Natural killer cell treated with Interleukin-12 subunit alpha and Interleukin-12 subunit beta and Interleukin-15 and Interleukin-18, amount 100 ng/mL, for 72 hours (primary cell): ENCODE data around the gene ACR. TPM values are rescaled to one million over a fixed set of nuclear protein-coding genes. Genes with fewer than 3 reads are reported as not detected.
A peak's percentile ranks its signal among the peaks of the same experiment; 100 is the strongest.

ENCODE experiments used
- ATAC-seq, 2 donors: fragments of 150-1000 bp; cut with Tn5 transposase in 1 of 2; sonication (Bioruptor Pico), chemical (Tn5 transposase) in 1 of 2; 2 replicates each; pipeline ENCODE4 v1.10.0; 2021
- DNase-seq: peaks from one replicate; pipeline ENCODE4 v3.0.0; 2022; ENCODE audit warnings: low spot score
- H3K27ac Mint-ChIP-seq, 2 donors: 1 replicate in 1 of 2; 2 replicates in 1 of 2; pipeline ENCODE4 v1.8.0; 2022; ENCODE audit warnings: mixed read lengths in 2 of 2, mild to moderate bottlenecking in 1 of 2, moderate library complexity in 1 of 2
- H3K27me3 Mint-ChIP-seq, 2 donors: 1 replicate in 1 of 2; 2 replicates in 1 of 2; pipeline ENCODE4 v1.8.0; 2022; ENCODE audit warnings: mixed read lengths in 2 of 2
- H3K36me3 Mint-ChIP-seq: one replicate; pipeline ENCODE4 v1.8.0; 2022; ENCODE audit warnings: mixed read lengths
- H3K4me1 Mint-ChIP-seq, 2 donors: 1 replicate in 1 of 2; 2 replicates in 1 of 2; pipeline ENCODE4 v1.8.0; 2022; ENCODE audit warnings: low read depth in 2 of 2, mixed read lengths in 2 of 2, mild to moderate bottlenecking in 1 of 2
- H3K4me3 Mint-ChIP-seq: one replicate; pipeline ENCODE4 v1.8.0; 2022; ENCODE audit warnings: mixed read lengths
- H3K9me3 Mint-ChIP-seq: 2 replicates; pipeline ENCODE4 v1.8.0; 2022; ENCODE audit warnings: mixed read lengths
- total RNA-seq, 2 donors: library from RNA; stranded (reverse); gene quantifications; one replicate each; pipeline ENCODE4 v1.2.3, GENCODE V29; 2022

ACR gene
- total RNA-seq, 2 donors from 2014 or later: not detected

DNA sequence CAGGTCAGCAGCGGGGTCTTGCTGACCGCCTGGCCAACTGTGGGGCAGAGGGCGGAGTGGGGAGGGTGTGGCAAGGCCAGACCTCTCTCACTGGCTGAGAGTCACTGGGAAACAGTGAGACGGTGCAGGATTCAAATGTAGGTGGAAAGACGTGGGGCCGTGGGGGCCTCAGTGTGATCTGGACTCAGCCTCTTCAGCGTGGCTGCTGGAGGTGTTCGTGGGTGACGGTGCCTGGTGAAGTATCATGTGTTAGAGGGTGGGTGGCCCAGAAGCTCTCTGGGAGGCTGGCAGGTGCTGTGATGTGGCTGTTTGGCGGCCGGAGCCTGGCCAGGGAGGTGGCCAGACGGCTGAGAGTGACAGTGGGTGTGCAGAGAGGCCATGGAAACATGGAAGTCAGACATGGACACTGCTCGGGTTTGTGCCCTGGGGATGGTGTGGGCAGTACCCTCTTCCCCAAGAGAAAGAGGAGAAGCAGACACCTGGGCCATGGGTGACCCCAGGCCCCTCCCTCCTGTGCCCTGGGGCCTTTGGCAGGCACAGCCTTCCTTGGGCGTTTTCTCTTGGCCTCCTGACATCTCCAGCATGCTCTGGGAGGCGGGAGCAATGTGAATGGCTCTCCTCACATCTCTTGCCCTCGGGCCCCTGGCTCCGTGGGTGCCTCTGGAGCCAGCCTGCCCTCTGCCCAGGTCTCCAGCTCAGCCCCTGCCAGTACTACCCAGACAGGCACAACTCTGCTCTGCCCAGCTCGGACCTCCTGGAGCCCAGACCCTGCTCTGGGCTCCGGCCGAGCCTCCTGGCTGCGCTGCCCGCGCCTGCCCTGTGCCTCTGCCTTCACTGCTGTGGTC lies 10.1 kb upstream of the ACR start:
- peak overlapping the region in 1 of 2 donors; percentile 43 for H3K27ac Mint-ChIP-seq
- H3K9me3 Mint-ChIP-seq: no peaks in the 10 kb centered on the region
- H3K4me1 Mint-ChIP-seq: peaks cover 0 to 2% of the 10 kb centered on the region in 2 donors
- no peaks in the 10 kb centered on the region for H3K36me3 Mint-ChIP-seq
- DNase-seq (peak; percentile 16), ATAC-seq (no peak)
- no peaks in the 10 kb centered on the region for H3K27me3 Mint-ChIP-seq
- H3K4me3 Mint-ChIP-seq: no peak overlapping the region

DNA sequence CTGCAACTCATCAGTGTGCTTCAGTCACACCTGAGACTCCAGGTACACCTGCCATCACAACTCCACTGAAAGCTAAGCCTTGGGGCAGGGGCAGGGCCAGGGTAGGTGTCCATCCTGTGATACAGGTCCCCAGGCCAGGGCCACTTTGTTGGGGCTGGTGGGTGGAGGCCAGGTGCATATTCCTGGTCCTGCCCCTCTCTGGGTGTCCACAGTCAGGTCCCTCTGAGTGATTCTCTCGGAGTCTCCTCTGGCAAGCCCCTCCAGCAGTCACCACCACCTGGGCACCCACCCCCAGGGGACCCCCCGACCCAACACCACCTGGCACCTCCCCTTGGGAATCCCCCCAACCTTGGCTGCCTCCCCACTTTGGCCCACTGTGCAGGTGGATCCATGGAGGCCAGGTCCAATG lies 9.5 kb upstream of the ACR start:
- Mint-ChIP-seq H3K4me3 (no peak overlapping the region), H3K27me3 (no peaks in the 10 kb centered on the region), H3K36me3 (no peaks in the 10 kb centered on the region), H3K9me3 (no peaks in the 10 kb centered on the region), H3K4me1 (peaks cover 0 to 3% of the 10 kb centered on the region in 2 donors), H3K27ac (no peak overlapping the region)
- ATAC-seq (no peak), DNase-seq (peak; percentile 44)

DNA sequence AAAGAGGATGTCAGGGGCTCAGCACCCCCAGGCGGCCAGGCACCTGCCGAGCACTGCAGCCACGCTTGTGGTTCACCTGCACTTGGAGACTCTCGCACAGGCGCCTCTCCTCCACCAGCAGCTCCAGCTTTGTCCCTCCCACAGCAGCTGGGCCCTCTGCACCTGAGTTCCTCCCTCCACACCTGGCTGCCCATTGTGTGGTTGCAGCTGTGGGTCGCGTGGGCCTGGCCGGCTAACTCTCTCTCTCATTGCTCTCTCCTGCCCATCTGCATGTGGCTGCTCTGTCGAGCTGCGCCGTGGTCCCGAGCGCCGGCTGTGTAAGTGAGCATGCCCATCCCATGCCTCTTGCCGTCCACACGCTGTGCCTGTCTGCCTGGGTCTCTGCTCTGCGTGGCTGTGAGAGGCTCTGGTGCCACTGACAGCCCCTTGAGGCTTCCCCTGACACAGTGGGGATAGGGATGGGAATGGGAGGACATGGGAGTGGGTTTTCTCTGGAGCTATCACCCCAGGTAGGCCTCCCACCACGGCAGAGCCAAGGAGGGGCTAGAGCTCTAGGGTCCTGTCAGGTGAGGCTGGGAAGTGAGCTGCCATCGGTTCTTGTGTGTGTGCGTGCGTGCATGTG lies 8.5 kb upstream of the ACR start:
- peak; percentile 56 for DNase-seq
- no peak overlapping the region for H3K27ac Mint-ChIP-seq
- no peak overlapping the region for H3K4me3 Mint-ChIP-seq
- no peaks in the 10 kb centered on the region for H3K36me3 Mint-ChIP-seq
- H3K9me3 Mint-ChIP-seq: no peaks in the 10 kb centered on the region
- peaks cover 3% of the 10 kb centered on the region in 2 donors for H3K4me1 Mint-ChIP-seq
- no peaks in the 10 kb centered on the region for H3K27me3 Mint-ChIP-seq
- ATAC-seq: no peak

GRCh38 chr22:50730013-50730891 lies 7.8 kb upstream of the ACR start:
- no peak for ATAC-seq
- H3K27ac Mint-ChIP-seq: no peak overlapping the region
- peaks cover 3% of the 10 kb centered on the region in 2 donors for H3K4me1 Mint-ChIP-seq
- no peaks in the 10 kb centered on the region for H3K9me3 Mint-ChIP-seq
- DNase-seq: peak; percentile 45
- no peaks in the 10 kb centered on the region for H3K36me3 Mint-ChIP-seq
- H3K27me3 Mint-ChIP-seq: no peaks in the 10 kb centered on the region
- H3K4me3 Mint-ChIP-seq: no peak overlapping the region

GRCh38 chr22:50730941-50731661 lies 6.9 kb upstream of the ACR start:
- no peak overlapping the region for H3K4me3 Mint-ChIP-seq
- no peak for ATAC-seq
- no peak overlapping the region for H3K27ac Mint-ChIP-seq
- no peaks in the 10 kb centered on the region for H3K9me3 Mint-ChIP-seq
- H3K36me3 Mint-ChIP-seq: no peaks in the 10 kb centered on the region
- H3K4me1 Mint-ChIP-seq: peaks cover 3% of the 10 kb centered on the region in 2 donors
- H3K27me3 Mint-ChIP-seq: peaks cover 0 to under 1% of the 10 kb centered on the region in 2 donors
- DNase-seq: peak; percentile 39

DNA sequence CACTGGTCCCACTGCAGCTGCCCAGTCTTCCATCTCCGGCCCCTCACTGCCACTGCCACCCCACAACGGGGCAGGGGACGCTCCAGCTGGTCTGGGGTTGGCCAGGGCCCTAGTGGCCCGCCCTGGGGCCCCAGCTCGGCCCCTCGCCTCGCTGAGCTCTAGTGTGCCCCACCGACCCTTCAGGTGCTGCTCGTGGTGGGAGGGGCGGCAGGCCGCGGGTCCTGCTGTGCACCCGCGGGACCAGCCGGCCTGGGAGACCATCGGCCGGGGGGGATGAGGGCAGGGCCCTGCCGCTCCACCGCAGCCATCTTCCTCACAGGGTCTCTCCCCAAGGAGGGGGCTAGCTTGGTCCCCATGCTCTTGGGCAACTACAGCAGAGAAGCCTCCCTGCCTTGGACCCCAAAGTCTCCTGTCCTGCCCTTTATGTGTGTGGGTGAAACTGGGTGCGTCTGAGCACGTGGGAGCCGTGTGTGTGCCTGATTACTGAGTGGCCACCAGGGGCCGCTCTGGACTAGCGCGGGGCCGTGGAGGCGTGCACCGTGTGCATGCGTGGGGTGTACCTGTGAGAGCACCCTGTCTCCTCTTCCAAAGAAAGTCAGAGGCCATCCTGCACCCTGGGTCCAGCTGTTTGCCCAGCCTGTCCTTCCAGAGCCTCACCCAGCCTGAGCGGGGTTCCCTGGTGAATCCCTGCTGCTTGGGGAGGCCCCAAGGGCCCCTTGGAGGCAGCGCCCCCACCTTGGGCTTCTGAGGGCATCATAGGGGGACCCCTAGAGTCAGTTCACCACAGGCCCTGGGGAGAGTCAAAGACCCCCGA lies 6.0 kb upstream of the ACR start:
- ATAC-seq: peak in 1 of 2 donors; percentile 75
- H3K27ac Mint-ChIP-seq: no peak overlapping the region
- no peaks in the 10 kb centered on the region for H3K36me3 Mint-ChIP-seq
- peaks cover 3% of the 10 kb centered on the region in 2 donors for H3K4me1 Mint-ChIP-seq
- no peak overlapping the region for H3K4me3 Mint-ChIP-seq
- H3K27me3 Mint-ChIP-seq: peaks cover 0 to 6% of the 10 kb centered on the region in 2 donors
- no peaks in the 10 kb centered on the region for H3K9me3 Mint-ChIP-seq
- peak; percentile 56 for DNase-seq

GRCh38 chr22:50732681-50733080 lies 5.3 kb upstream of the ACR start:
- Mint-ChIP-seq H3K36me3 (no peaks in the 10 kb centered on the region), H3K4me3 (no peak overlapping the region), H3K27me3 (peaks cover 0 to 6% of the 10 kb centered on the region in 2 donors), H3K4me1 (peaks cover 3% of the 10 kb centered on the region in 2 donors), H3K27ac (no peak overlapping the region), H3K9me3 (no peaks in the 10 kb centered on the region)
- ATAC-seq: no peak
- peak; percentile 23 for DNase-seq

GRCh38 chr22:50733521-50734342 lies 4.3 kb upstream of the ACR start:
- Mint-ChIP-seq H3K4me1 (peaks cover 3% of the 10 kb centered on the region in 2 donors), H3K27ac (no peak overlapping the region), H3K27me3 (peaks cover 0 to 6% of the 10 kb centered on the region in 2 donors), H3K9me3 (no peaks in the 10 kb centered on the region), H3K36me3 (no peaks in the 10 kb centered on the region), H3K4me3 (no peak overlapping the region)
- DNase-seq (peak; percentile 10), ATAC-seq (no peak)

- H3K27me3 Mint-ChIP-seq: peaks cover 0 to 6% of the 10 kb centered on the region in 2 donors
- H3K36me3 Mint-ChIP-seq: no peaks in the 10 kb centered on the region
- peak; percentile 3 for DNase-seq
- H3K27ac Mint-ChIP-seq: no peak overlapping the region
- no peaks in the 10 kb centered on the region for H3K9me3 Mint-ChIP-seq
- peaks cover 3% of the 10 kb centered on the region in 2 donors for H3K4me1 Mint-ChIP-seq
- H3K4me3 Mint-ChIP-seq: no peak overlapping the region
- ATAC-seq: no peak
Observed at GRCh38 chr22:50734343-50734771, 3.6 kb upstream of the ACR start.

GRCh38 chr22:50734986-50735738 lies 2.8 kb upstream of the ACR start:
- ATAC-seq (no peak), DNase-seq (peak; percentile 53)
- Mint-ChIP-seq H3K36me3 (no peaks in the 10 kb centered on the region), H3K27ac (no peak overlapping the region), H3K4me3 (no peak overlapping the region), H3K27me3 (peaks cover 0 to 6% of the 10 kb centered on the region in 2 donors), H3K4me1 (peaks cover 3% of the 10 kb centered on the region in 2 donors), H3K9me3 (no peaks in the 10 kb centered on the region)

DNA sequence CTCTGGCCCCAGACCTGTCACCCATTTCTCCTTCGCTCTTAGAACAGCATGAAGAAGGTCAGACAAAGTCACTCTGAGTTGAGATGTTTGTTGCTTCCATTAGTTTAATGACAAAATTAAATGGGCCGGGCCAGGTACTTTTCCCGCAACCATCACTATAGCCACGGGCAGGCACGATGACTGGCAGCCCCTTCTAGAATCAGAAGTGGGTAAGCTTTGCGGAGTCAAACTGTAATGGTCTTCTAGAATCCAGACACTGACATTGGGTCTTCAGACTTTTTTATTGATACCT lies 2.3 kb upstream of the ACR start:
- H3K9me3 Mint-ChIP-seq: no peaks in the 10 kb centered on the region
- peaks cover 3% of the 10 kb centered on the region in 2 donors for H3K4me1 Mint-ChIP-seq
- peaks cover 0 to 6% of the 10 kb centered on the region in 2 donors for H3K27me3 Mint-ChIP-seq
- H3K4me3 Mint-ChIP-seq: no peak overlapping the region
- H3K36me3 Mint-ChIP-seq: no peaks in the 10 kb centered on the region
- no peak overlapping the region for H3K27ac Mint-ChIP-seq
- DNase-seq (no peak), ATAC-seq (no peak)
